Measurements from ENCODE around the gene KCNAB1.

The KCNAB1 gene

GRCh38 chr3:156378871-156379270 is 258.5 kb downstream of the KCNAB1 start:
- DNase-seq, result no peak

- no peak for DNase-seq
Observed at GRCh38 chr3:156379327-156379726, 258.9 kb downstream of the KCNAB1 start.

GRCh38 chr3:156381253-156381652 is 260.9 kb downstream of the KCNAB1 start:
- DNase-seq, result no peak

- no peak for DNase-seq
Observed at GRCh38 chr3:156382458-156383346, 262.3 kb downstream of the KCNAB1 start.

DNA sequence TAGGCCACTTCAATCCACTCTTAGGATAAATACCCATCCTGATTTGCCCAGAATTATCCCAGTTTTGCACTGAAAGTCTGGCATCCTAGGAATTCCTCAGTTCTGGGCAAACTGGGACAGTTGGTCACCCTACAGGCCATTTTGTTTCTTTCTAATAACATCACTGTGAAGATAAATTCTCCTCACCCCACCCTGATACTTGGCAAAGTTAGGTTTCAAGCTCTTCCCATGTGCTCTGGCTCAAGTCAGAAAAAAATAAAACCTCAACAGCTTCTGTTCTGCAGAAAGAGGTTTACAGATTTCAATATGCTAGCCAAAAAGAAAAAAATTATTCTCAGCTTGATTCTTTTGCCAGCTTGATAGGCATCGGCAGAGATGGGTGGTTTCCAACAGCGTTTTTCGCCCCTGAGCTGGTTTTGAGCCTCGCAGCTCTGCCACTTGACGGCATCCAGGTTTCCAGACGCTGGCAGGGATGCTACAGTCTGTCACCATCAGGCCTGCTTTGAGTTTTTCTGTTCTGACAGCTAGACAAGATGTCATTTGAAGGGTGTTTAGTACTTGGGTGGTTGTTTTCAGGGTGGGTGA is 263.2 kb downstream of the KCNAB1 start:
- DNase-seq, result no peak

GRCh38 chr3:156388497-156389448 is 268.4 kb downstream of the KCNAB1 start:
- no peak for DNase-seq

GRCh38 chr3:156389449-156389950 is 269.1 kb downstream of the KCNAB1 start:
- no peak for DNase-seq

DNA sequence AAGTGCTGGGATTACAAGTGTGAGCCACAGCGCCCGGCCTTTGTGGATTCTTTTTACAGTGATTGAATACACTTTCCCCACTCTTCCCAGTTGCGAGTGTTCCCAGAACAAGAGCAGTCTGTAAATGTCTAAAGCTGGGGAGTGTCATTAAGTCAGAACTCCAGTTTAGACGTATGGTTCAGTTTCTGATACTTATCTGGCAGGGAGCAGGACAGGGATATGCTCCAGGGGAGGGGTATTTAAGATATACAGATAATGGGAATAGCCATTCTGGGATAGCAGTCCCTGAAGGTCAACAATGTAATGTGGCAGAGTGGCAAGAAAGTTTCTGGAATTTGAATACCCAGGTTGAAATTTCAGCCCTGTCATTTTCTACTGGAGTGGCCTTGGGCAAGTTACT is 270.5 kb downstream of the KCNAB1 start:
- no peak for DNase-seq

GRCh38 chr3:156395961-156396710 is 275.8 kb downstream of the KCNAB1 start:
- no peak for DNase-seq

DNA sequence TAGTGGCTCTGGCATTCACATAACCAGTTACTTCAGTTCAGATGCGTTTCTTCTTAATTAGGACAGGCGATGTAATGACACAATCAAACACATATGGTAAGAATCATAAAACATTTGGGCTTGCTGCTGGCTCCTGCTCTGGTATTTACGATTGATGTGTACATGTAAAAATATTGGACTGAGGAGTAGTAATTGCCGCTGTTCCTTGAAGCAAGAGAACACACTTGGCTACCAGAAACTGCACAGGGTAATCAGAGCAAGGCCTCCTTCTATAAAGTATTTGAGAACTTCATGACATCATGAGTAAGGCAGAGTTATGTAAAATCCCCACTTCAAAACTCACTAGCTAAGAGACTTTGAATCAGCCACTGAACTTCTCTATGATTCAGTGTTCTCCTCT is 276.5 kb downstream of the KCNAB1 start:
- DNase-seq, result no peak

- DNase-seq, result no peak
Observed at GRCh38 chr3:156397534-156397933, 277.2 kb downstream of the KCNAB1 start.

DNA sequence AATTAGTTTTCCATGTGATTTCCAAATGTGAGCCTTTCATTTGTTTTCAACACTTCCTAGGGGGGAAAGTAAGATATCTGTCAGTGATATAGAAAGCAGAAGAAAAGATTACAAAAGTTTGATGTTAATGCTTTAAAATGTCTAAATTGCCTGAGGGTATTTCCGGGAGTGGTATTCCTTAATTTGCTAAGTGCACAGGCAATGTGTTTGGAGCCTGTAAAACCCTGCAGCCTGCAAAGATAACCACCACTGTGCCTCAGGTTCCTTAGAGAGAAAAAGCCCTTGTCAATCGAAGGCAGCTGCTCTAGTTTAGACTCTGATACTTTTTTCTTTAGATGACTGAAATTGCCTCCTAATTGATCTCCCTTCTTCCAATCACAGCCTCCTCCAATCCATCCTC is 279.7 kb downstream of the KCNAB1 start:
- no peak for DNase-seq

GRCh38 chr3:156400735-156401134 is 280.4 kb downstream of the KCNAB1 start:
- no peak for DNase-seq

DNA sequence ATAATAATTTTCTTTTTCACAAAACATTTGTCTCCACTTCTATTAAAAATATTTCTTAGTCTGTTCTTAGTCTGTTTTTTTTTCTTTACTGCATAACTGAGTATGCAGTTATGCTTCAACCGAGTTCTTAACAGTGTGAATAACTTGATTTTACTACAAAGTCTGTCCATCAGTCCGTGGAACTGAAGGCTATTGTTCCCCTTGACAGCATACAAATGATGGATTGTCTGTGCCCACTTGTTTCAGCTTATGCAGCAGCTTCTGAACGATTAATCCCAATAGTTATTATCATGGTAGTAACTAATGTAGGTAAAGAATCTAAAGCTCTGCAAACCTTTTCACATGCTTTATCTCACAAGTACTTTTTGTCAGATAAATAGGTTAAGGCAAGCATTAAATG is 283.8 kb downstream of the KCNAB1 start:
- no peak for DNase-seq

GRCh38 chr3:156406393-156406792 is 286.0 kb downstream of the KCNAB1 start:
- DNase-seq, result no peak

GRCh38 chr3:156407617-156408225 is 287.3 kb downstream of the KCNAB1 start:
- no peak for DNase-seq

GRCh38 chr3:156409694-156410093 is 289.3 kb downstream of the KCNAB1 start:
- no peak for DNase-seq

- no peak for DNase-seq
Observed at GRCh38 chr3:156412600-156412999, 292.2 kb downstream of the KCNAB1 start.

DNA sequence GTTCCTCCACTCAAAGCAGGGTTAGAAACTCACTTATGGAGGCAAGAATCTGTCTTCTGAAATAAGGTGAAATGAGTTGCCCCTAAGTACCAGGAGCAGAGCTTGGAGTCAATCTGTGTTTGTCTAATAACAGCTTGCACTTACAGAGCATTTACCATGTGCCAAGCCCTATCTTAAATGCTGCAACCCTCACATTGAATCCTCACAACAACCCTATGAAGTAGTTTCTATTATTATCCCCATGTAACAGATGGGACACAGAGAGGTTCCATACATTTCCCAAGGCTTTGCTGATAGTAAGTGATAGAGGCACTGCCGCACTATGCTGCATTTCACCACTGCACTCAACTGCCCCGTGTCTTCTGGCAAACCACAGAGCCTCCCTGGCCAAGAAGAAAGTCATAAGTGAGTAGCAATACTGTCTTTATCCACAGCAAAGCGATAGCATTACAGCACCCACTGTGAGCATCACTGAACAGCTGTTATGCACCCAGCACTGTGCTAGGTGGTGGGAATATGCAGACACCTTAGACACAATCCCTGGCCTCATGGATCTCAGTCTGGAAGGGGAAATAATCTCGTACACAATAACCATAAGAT is 293.0 kb downstream of the KCNAB1 start:
- no peak for DNase-seq

GRCh38 chr3:156416846-156417558 is 296.6 kb downstream of the KCNAB1 start:
- no peak for DNase-seq

All from stimulated activated CD4-positive, alpha-beta T cell treated with anti-CD3 and anti-CD28 coated beads, Interleukin-4, amount 100 ng/mL, for 24 hours (primary cell).